Mononuclear cell (primary cell): ENCODE measurements around the gene DISC1. TPM values are rescaled to one million over a fixed set of nuclear protein-coding genes. Genes with fewer than 3 reads are reported as not detected.
"Not testable (repeated sequence)": the region's sequence is repeated elsewhere in the genome, so short reads cannot be mapped to it uniquely, and the experiment has no call there.

Experiments used
- H3K27me3 ChIP-seq: 2 replicates; pipeline ENCODE4 v1.6.0; 2011; ENCODE audit warnings: low read length, control low read depth; ENCODE audit not compliant: insufficient read depth
- H3K4me1 ChIP-seq: 2 replicates; pipeline ENCODE4 v1.5.1; 2011; ENCODE audit warnings: mild to moderate bottlenecking, low read length, control low read depth; ENCODE audit not compliant: insufficient read depth
- H3K4me3 ChIP-seq: 2 replicates; pipeline ENCODE4 v1.5.1; 2011; ENCODE audit warnings: mild to moderate bottlenecking, low read length, moderate library complexity
- H3K9me3 ChIP-seq: 2 replicates; pipeline ENCODE4 v1.5.1; 2011; ENCODE audit warnings: low read depth, mild to moderate bottlenecking, control low read depth, low read length
- total RNA-seq: library from RNA; depleted of rRNA; stranded (reverse); fragments of >200 nt; gene quantifications from one replicate; pipeline ENCODE4 v1.2.3, GENCODE V29; 2012

Gene DISC1
- total RNA-seq, 1 donor = 17.2 TPM

DNA sequence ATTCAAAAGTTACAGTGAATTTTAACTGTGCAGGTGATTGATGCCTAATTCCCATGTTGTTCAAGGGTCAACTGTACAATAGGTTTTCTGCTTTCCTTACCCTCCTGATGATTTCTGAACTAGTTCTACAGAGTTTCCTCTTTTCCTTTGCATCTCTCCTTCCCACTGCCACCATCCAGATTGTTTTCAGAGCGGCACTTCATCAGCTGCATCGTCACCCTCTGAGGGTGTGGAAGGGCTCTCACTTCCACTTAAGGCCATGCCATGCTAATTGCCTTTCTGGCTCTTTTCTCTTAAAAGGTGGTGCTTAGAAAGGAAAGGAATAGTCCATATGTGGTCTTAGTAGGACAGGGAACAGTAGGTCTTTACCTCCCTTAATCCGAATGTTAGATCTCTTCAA lies 39.1 kb downstream of the DISC1 start:
- no peak overlapping the region for H3K4me3 ChIP-seq
- peaks cover 49% of the 10 kb centered on the region for H3K4me1 ChIP-seq
- peaks cover 6% of the 10 kb centered on the region for H3K9me3 ChIP-seq
- no peaks in the 10 kb centered on the region for H3K27me3 ChIP-seq

DNA sequence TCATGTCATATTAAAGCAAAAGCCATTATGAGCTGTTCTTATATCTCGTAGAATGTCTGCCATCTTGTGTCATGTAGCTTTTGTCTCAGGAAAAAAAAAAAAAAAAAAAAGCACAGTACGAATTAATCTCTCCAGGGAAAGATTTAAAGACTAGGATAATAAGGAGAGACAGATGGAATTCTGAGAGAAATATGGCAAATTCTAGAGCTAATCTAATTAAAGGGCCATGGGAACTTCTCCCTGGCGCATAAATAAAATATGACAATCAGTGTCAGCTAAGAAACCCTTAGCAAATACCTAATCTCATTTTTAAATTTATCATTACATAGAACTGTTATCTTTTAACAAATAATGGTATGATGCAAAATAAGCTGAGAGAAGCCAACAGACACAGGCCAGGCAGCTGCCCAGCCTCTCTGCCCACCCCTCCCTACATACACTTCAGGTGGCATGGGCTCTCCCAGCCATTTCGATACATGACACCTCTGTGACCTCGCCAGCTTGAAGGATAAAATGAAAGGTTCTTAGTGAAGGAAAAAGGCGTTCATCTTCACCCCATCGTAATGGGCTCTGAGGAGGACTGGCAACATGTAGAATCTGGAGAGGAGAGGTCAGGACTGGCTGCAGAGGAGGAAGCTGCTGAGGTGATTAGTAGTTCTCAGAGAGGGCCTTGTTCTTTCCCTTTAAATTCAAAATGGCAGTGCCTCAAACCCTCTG lies 39.8 kb downstream of the DISC1 start:
- no peaks in the 10 kb centered on the region for H3K27me3 ChIP-seq
- H3K9me3 ChIP-seq = peaks cover 9% of the 10 kb centered on the region
- H3K4me1 ChIP-seq = peaks cover 47% of the 10 kb centered on the region
- no peak overlapping the region for H3K4me3 ChIP-seq

GRCh38 chr1:231666937-231667608 lies 40.5 kb downstream of the DISC1 start:
- H3K4me1 ChIP-seq = peaks cover 46% of the 10 kb centered on the region
- no peak overlapping the region for H3K4me3 ChIP-seq
- peaks cover 9% of the 10 kb centered on the region for H3K9me3 ChIP-seq
- no peaks in the 10 kb centered on the region for H3K27me3 ChIP-seq

DNA sequence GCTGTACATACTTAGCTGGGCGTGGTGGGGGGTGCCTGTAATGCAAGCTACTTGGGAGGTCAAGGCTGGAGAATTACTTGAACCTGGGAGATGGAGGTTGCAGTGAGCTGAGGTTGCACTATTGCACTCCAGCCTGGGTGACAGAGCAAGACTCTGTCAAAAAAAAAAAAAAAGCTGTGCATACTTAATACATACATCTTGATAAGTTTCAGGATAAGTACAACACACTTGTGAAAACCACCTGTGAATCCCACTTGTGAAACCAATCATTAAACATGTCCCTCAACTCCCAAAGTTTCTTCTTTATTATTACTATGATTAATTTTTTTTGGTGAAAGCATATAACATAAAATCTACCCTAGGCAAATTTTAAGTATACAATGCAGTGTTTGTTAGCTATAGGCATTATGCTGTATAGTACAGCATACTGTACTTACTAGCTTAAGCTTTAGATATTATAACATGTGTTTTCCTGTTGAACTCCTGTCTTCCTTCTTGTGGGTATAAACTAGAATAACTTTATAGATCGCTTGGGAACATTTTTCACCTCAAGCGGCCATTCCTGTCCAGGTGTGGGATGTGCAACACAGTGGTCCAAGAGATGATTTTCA lies 41.4 kb downstream of the DISC1 start:
- peaks cover 9% of the 10 kb centered on the region for H3K9me3 ChIP-seq
- H3K4me1 ChIP-seq = peaks cover 41% of the 10 kb centered on the region

GRCh38 chr1:231668826-231669225 lies 42.2 kb downstream of the DISC1 start:
- Histone ChIP-seq H3K27me3 (no peaks in the 10 kb centered on the region), H3K4me1 (peaks cover 41% of the 10 kb centered on the region), H3K9me3 (peaks cover 9% of the 10 kb centered on the region), H3K4me3 (no peak overlapping the region)

More for the DNA sequence above, 41.4 kb downstream of the DISC1 start:
- no peak overlapping the region for H3K4me3 ChIP-seq
- no peaks in the 10 kb centered on the region for H3K27me3 ChIP-seq

- not testable (repeated sequence) for H3K4me3 ChIP-seq, H3K27me3 ChIP-seq, H3K9me3 ChIP-seq
- H3K4me1 ChIP-seq = peaks cover 31% of the 10 kb centered on the region
Measured at GRCh38 chr1:231669864-231670621, 43.5 kb downstream of the DISC1 start.

DNA sequence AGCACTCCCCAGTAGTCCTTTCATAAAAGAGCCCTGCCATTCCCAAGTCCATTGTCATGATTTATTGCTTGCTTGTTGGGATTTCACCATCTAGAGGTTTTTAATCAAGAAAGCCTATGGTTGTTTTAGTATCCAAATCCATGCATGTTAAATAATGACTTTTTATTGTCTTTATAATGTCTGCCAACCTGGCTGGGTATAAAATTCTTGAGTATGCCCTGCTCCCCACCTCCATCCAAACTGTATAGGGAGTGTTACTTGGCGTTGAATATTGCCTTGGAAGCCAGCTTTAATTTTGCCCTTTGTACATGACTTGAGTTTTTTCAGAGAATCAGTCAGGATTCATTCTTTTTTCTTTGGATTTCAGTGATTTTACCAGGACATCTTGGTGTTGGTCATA lies 44.2 kb downstream of the DISC1 start:
- Histone ChIP-seq H3K4me1 (peaks cover 31% of the 10 kb centered on the region), H3K27me3 (no peaks in the 10 kb centered on the region), H3K4me3 (no peak overlapping the region), H3K9me3 (peaks cover 9% of the 10 kb centered on the region)

- Histone ChIP-seq H3K9me3 (peaks cover 9% of the 10 kb centered on the region), H3K4me3 (no peak overlapping the region), H3K27me3 (no peaks in the 10 kb centered on the region), H3K4me1 (peaks cover 5% of the 10 kb centered on the region)
Measured at GRCh38 chr1:231674575-231674974, 48.0 kb downstream of the DISC1 start.

GRCh38 chr1:231676487-231676886 lies 49.9 kb downstream of the DISC1 start:
- peaks cover 5% of the 10 kb centered on the region for H3K4me1 ChIP-seq
- H3K4me3 ChIP-seq = no peak overlapping the region
- no peaks in the 10 kb centered on the region for H3K27me3 ChIP-seq
- no peaks in the 10 kb centered on the region for H3K9me3 ChIP-seq

- no peak overlapping the region for H3K4me3 ChIP-seq
- H3K9me3 ChIP-seq = no peaks in the 10 kb centered on the region
- H3K27me3 ChIP-seq = no peaks in the 10 kb centered on the region
- H3K4me1 ChIP-seq = peaks cover 5% of the 10 kb centered on the region
Measured at GRCh38 chr1:231677442-231677841, 50.9 kb downstream of the DISC1 start.

GRCh38 chr1:231678011-231678432 lies 51.4 kb downstream of the DISC1 start:
- Histone ChIP-seq H3K4me1 (peaks cover 5% of the 10 kb centered on the region), H3K9me3 (no peaks in the 10 kb centered on the region), H3K27me3 (no peaks in the 10 kb centered on the region), H3K4me3 (no peak overlapping the region)

GRCh38 chr1:231679109-231679508 lies 52.5 kb downstream of the DISC1 start:
- H3K4me3 ChIP-seq = no peak overlapping the region
- H3K27me3 ChIP-seq = no peaks in the 10 kb centered on the region
- peaks cover 5% of the 10 kb centered on the region for H3K4me1 ChIP-seq
- H3K9me3 ChIP-seq = no peaks in the 10 kb centered on the region

GRCh38 chr1:231681006-231681405 lies 54.4 kb downstream of the DISC1 start:
- no peaks in the 10 kb centered on the region for H3K27me3 ChIP-seq
- no peaks in the 10 kb centered on the region for H3K4me1 ChIP-seq
- H3K9me3 ChIP-seq = no peaks in the 10 kb centered on the region
- H3K4me3 ChIP-seq = no peak overlapping the region

DNA sequence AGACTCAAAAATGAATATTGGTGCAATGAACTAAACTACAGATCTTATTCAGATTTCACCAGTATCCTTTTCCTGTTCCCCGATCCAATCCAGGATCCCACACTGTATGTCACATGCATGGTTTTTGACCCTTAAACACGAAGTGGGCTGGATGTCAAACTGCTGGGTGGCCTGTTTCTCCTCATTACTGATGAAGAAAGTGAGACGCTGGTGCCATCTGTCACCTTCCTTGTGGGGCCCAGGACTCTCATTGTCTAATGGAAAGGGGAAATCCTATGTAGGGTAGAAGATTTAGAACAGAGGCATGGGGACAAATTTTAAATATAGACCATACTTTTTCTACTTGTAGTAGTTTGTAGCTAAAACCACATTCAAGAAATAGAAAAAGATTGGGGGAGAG lies 56.2 kb downstream of the DISC1 start:
- H3K27me3 ChIP-seq = no peaks in the 10 kb centered on the region
- no peaks in the 10 kb centered on the region for H3K9me3 ChIP-seq
- H3K4me1 ChIP-seq = no peaks in the 10 kb centered on the region
- no peak overlapping the region for H3K4me3 ChIP-seq
